Prostate gland (tissue), 2 donors: ENCODE data around the gene SIPA1L3.

Experiments used
- POLR2A ChIP-seq: fragments of 450-650 bp; IDR thresholded peaks from one replicate; pipeline ENCODE4 v1.6.1; 2016; ENCODE audit warnings: antibody characterized with exemption, mild to moderate bottlenecking
- TF ChIP-seq, protein P1 (sequence below), 4 experiments: fragments of 200-600 bp in 2 of 4; fragments of 450-650 bp in 2 of 4; sonication (generic) in 2 of 4; IDR thresholded peaks; 1 replicate in 3 of 4; 2 replicates in 1 of 4; pipeline ENCODE4 v1.5.1; 2016 to 2019; ENCODE audit warnings: antibody characterized with exemption in 4 of 4, mild to moderate bottlenecking in 2 of 4, moderate library complexity in 2 of 4

DNA sequence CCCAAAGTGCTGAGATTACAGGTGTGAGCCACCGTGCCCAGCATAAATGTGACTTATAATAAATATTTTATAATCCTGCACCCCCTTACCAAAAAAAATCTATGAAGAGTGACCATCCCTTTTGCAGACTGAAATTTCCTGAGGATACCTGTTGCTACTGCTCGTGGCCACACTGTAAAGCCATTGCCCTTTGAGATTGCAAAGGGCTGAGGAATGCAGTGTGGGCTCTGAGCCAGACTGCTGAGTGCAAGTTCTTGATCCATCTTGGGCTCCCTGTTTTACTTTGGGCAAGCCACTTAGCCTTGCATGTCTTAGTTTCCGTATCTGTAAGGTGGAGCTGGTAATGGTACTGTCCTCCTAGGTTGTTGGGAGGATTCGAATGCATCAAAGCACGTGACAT is 23.4 kb downstream of the SIPA1L3 start:
- TF ChIP-seq, protein P1, sequence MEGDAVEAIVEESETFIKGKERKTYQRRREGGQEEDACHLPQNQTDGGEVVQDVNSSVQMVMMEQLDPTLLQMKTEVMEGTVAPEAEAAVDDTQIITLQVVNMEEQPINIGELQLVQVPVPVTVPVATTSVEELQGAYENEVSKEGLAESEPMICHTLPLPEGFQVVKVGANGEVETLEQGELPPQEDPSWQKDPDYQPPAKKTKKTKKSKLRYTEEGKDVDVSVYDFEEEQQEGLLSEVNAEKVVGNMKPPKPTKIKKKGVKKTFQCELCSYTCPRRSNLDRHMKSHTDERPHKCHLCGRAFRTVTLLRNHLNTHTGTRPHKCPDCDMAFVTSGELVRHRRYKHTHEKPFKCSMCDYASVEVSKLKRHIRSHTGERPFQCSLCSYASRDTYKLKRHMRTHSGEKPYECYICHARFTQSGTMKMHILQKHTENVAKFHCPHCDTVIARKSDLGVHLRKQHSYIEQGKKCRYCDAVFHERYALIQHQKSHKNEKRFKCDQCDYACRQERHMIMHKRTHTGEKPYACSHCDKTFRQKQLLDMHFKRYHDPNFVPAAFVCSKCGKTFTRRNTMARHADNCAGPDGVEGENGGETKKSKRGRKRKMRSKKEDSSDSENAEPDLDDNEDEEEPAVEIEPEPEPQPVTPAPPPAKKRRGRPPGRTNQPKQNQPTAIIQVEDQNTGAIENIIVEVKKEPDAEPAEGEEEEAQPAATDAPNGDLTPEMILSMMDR (IDR thresholded peaks at IDR 0.05): no peak
- TF ChIP-seq POLR2A: no peak
